HG03108 (cell line): ENCODE measurements around the gene NAA20.

Experiments
- ATAC-seq: cut with Tn5 transposase; IDR thresholded peaks from one replicate; pipeline ENCODE4 v1.9.1; 2021; ENCODE audit warnings: moderate library complexity; ENCODE audit not compliant: unreplicated experiment

NAA20 gene

DNA sequence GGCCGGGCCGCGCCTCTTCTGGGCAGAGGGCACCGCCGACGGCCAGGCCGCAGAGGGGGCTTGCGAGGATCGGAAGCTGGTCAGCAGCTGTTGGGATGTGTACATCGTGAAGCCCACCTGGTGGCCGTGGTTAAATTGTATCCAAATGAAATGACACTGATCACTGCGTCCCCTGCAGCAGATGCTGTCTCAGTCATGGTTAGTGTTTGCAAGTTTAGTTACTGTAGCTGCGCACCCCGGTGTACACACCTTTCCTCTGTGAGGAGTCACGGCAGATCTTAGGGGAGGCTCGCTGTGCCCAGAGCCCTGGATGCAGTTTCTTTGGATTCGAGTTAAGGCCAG is 653 bp downstream of the NAA20 start:
- no peak for ATAC-seq

DNA sequence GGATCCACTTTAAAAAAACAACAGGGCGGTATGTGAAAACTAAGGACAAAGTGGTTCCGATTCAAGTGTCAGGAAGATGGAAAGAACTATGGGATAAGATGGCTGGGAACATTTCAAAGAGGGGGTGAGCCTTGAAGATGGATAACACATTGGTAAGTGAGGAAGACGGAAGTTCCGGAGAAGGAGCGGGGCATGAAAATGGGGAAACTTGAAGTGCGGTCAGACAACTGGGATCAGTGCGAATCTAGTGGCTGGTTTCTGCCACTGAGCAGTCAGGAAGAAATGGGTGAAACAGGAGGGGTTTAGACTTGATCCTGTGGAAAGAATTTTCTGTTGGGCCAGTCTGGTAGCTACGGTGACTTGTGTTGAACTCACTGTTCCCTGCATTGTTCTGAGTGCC is 1.2 kb downstream of the NAA20 start:
- no peak for ATAC-seq

DNA sequence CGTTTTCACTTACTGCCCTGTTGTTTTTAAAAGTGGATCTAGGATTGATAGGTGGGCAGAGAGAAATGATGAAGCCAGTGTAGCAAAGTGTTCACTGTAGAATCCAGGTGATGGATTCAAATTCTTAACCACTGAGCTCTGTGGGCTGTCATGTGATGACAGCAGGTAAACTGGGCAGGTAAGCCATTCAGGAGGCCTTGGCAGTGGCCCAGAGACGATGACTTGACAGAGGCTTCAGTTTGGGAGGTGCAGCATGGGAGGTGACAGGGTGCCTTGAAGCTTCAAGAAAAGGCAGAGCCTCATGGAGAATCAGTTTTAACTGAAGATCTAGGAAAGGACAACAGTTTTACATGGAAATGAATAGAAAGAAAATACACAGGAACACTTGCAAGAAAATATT is 2.0 kb downstream of the NAA20 start:
- no peak for ATAC-seq

DNA sequence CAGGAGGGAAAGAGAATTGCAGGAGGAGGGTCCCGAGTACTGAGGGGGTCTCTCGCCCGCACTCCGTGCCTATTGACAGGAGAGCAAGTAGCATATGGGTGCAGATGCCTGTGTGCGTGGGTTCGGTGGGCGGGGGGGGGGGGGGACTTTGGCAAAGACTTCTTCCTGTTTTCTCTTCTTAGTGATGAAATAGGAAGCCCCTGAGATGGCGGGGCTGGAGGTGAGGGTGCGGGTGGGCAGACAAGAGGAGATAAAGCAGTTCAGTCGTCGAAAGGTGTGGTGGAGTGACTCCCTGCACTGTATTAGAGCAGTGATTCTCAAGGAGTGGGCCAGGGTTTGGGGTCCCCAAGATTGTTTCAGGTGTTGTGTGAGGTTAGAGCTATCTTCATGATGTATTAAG is 3.7 kb downstream of the NAA20 start:
- no peak for ATAC-seq

DNA sequence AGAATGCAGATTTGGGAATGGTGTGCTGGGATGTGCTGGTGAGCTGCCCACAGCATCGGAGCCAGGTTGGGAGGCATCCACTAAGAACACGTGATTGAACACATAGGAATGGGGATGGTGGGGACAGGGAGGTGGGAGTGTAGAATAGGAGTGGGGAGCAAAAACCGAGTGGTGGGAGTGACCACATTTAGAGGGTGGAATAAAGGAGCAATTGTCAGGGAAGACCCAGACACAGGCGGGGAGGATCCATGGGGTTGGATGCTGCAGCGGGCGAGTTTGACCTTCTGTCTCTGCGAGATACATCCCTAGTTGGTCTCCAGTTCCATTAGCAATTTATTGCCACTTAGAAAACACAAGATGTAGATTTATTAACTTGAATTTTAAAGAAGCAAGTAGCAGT is 4.7 kb downstream of the NAA20 start:
- no peak for ATAC-seq

DNA sequence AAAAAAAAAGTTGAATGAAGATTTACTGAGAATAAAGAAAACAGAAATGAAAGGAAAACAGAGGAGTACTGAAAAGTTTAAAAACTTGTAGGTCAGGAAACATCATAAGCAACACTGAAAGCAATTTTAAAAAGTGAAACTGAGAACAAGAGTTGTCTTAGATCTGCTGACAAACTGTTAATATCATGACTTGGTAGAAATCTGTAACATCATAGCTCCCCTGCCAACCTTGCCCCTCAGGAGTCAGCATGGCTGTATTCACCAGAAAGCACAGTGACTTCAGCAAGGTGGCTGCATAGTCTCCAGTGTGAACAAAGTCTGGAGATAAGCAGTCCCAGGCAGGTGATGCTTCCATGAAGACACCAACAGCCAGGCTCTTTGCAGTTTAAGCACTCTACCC is 5.3 kb downstream of the NAA20 start:
- peak; percentile 72 for ATAC-seq

DNA sequence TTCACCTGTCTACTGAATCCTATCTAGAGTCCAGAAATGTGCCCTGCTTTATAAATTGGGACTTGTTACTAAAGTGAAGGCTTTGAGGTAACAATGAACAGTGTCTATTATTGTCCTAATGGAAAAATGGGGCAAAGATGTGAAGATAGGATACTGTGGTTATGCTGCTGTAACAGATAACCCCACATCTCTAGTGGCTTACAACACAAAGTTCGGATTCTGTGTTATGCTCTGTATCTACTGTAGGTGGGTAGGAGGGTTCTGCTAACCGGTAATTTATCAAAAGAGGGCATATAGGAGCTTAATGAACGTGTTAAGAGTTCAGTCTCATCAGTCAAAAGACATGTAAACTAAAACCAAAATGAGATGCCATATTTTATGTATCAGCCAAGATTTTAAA is 6.2 kb downstream of the NAA20 start:
- ATAC-seq: no peak

DNA sequence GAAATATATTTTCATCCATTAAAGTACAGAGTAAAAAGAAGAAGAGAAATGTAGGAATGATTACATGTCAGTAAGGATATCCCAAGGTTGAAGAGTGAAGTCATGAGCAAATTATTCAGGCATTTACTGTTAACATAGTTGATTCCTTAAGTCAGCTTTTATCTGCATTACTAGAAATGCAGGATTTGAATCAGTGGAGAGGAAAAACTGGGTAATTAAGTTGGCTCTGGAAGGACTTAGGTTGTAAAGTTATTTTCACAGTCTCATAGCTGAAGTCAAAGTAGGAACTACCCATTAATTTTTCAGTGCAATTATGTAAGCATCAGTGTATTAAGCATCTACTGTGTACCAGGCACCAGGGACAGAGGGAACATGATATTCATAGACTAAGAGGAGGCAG is 7.8 kb downstream of the NAA20 start:
- ATAC-seq: no peak

DNA sequence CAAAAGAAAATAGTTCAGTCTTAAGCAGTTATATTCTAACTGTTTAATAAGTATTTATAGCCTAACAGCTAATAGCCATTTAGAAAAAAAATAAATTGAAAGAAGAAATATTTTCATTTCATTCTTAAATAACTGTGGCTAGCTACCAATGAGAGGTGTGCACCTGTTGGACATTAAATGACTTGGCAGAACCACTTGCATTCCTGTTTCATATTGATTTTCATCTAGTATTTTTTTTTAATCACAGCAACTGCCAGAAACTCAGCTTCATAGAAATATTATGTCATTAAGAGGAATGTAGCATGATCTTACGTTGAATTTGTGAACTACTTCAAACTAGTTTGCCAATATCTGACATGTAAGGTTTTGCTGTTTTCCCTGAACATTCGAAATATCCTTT is 10.1 kb downstream of the NAA20 start:
- ATAC-seq: no peak

DNA sequence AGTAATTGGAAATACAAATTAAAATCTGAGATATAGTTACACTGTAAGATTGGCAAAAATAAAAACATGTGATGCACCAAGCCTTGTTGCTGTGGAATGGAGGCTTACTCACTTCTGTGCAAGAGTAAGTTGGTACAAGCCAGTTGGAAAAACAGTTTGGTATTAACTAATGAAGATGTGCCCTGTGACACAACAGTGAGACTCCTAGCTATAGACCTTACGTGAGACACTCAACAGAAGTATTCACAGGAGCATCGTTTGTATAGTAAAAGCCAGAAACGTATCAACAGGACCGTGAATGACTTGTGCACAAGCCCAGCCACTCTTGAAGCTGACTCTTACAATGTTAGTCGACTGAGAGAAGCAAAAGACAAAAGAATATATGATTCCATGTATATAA is 14.6 kb downstream of the NAA20 start:
- no peak for ATAC-seq

DNA sequence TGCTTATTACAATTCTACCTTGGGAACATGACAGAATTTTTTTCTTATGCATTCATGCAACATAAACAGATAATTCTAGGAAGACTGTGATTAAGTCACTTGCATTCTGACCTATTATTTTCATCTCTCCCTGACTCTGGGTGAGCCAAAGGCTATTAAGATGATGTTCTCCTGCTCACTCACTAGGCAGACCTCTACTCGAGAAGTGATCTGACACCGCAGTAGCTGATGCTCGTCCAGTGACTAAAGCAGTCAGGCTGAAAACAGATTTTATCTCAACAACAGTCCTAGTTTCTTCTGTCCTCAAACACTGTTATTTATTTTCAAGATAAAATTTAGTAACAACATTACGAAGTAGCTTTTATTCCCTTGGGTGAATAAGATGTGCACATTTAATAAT is 17.3 kb downstream of the NAA20 start:
- ATAC-seq: no peak

DNA sequence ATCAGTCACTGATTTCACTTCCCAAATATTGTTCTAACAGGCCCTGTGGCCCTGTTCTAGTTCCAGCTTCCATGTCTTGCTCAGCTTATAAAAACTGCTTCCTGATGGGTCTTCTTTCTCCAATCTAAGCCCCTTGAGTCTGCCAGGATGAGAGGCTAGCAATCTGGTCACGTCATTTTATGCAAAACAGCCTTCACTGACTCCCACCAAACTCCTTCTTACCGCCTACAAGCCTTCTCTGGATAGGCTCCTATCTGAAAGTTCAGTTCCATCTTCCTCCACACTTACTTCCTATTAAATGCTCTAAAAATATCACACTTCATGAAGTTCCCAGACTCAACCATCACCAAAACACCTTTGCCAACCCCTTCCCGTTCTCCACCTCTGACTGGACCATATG is 19.6 kb downstream of the NAA20 start:
- no peak for ATAC-seq

DNA sequence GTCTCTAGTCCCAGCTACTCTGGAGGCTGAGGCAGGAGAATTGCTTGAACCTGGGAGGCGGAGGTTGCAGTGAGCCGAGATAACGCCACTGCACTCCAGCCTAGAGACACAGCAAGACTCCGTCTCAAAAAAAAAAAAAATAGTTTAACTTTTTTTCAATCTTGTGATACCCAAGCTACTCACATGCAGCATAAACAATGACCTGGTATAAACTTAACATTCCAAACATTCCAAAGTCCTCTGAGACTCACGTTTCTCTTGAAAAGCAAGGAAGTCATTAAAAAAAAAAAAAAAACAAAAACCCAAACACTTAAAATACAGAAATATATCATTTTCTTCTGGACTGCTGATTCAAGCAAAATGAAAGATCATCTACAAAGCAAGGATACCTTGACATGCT is 20.8 kb downstream of the NAA20 start:
- ATAC-seq: no peak

DNA sequence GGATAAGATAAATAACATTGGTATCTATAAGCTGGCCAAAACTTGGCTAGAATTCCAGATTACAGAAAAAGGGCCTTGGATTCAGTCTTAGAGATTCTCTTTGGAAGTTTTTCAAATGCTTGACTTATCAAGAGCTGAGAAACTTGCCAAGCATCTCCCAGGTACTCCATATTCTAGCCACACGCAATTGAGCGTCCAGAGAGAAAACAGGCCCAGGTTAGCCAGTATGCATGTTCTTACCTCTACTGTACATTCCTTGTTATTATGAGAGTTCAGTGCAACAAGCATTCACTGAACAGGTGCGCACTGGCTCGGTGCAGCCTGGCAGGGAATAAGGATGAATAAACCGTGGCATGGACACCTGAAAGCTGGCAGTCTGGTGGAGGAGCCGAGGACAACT is 21.4 kb downstream of the NAA20 start:
- ATAC-seq: no peak

DNA sequence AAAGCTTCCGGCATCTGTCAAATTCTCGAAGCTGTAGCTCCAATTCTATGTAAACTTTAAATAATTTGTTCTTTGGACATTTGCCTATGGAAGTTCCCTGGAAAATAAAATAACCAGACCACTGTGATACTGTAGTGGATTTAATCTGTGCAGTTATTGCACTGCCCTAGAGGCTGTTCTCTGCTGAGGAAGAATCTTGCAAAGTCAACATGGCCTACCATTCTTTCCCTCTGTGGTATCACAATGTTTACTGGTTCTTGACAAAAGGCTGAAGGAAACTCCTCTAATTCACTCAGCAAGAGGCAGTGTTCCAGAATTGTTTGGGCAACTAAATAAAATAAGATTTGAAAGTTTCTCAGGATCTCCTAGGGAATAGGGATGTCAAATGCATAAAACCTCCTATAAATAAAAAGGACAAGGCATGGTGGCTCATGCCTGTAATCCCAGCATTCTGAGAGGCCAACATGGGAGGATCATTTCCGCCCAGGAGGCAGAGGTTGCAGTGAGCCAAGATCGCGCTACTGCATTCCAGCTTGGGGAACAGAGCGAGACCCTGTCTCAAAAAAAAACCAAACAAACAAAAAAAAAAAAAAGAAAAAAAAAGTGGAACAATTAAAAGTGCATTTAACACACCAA is 22.7 kb downstream of the NAA20 start:
- ATAC-seq: no peak

DNA sequence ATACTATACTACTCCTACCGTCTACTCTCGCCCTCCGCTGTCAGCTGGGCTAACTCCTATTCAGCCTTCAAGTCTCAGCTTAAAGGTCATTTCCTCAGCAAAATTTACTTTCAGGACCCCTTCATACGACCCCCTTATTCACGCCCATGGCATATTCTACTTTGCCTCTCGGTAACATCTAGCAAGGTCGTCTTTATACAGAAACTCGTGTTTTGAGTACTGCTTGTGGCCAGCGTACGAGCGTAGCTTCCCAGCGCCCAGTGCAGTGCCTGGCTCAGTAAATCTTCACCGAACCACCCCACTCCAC is 34.6 kb downstream of the NAA20 start:
- ATAC-seq: peak; percentile 3

DNA sequence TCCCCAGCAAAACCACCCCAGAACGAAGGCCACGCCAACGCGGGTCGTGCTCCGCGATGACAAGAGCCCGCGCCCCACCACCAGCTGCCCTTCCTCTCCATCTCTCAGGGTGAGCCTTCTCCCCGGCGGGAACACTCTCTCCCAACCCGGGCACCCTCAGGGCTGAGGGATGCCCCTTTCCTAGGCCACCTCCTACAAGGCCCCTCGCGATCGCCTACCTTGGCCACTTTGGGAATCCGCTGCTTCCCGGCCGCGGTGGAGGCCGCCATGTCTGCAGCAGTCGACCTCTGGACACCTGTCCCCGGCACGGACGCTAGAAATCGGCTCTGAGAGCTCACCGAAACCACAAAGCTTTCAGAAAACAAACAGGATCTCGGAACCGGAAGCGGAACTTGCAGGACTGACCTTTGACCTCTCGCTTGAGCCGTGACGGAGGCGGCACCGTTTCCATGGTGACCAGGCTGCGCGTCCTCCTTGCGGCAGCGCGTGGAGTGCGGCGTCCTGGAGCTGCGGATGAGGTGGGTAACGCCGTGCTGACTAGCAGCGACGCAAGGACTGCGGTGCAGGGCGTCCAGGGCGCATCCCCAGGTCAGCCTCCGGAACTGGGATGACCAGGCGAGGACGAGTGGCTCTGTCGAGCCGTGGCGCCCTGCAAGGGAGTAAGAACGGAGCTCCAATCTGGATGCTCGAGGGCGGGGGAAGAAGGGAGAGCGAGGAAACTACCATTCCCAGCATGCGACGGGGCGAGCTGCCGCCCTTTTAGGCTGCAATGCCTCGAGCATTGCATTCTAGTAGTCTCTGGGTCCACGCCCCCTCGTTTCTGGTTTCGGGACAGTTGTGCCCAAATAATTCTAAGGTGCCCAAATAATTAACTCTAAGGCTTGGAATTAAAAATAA is 35.2 kb downstream of the NAA20 start, which contains the start of the genes CFAP61 and CRNKL1:
CFAP61 (plus strand) TSS at position 459 of the 897 bp plus-strand sequence. CDS start 4,122 bp downstream, outside the sequence.
CRNKL1 (minus strand) TSS at position 393 of the 897 bp plus-strand sequence; CDS start at position 269, 124 bp downstream.
- ATAC-seq: peak; percentile 91

DNA sequence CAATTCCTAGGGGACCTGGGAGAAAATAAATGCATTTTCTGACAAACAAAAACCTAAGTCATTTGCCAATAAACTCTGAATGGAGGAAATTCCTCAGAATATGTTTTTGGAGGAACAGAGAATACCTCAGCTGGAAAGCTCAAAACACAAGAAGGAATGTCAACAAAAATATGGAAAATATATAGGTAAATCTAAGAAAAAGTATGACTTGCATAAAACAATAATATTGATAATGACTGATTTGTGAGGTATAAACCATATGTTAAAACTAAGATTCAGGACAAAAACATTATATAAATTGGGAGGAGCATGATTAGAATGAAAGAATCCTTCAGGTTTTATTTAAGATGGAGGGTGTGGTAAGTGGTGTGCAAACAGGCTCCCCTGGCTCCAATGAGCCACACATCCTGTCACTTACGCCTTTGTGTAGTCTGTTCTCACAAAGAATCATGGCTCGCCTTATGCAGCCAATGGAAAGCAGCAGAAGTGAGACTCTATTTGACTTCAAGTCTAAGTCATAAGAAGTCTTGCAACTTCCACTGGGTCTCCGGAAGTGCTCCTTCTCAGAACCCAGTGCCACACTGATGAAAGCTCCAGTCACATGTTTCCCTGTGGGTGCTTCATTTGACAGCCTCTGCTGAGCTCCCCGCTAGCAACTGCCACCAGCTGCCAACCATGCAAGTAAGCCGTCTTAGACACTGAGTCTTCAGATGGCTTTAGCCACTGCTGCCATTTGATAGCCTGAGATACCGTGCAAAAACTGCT is 43.3 kb downstream of the NAA20 start:
- no peak for ATAC-seq

DNA sequence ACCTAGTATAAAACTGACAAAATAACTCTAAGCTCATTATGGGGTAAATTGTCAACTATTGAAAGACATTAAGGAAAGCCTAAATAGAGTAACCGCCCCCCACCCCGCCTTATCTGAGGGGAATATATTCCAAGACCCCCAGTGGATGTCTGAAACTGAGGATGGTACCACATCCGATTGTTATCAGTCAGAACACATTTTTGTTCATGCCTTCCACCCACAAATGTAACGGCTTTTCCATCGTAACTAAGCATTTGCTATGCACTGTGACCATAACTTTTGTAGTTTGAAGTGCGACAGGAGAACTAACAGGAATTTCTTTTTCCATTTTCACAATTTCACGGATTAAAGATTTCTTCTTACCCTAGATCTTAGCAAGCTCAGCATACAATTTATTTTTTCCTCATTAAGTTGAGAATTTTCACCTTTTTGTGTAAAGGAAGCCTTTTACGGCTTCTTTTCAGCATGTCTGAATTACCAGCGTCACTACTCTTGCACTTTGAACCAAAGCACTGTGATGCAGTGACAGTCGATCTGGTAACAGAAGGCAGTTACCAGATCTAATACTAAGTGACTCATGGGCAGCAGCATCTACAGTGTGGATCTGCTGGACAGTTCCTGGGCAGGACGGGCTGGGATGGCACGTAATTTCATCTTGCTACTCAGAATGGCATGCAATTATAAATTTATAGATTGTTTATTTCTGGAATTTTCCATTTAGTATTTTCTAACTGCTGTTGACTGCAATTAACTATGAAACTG is 47.0 kb downstream of the NAA20 start:
- no peak for ATAC-seq

DNA sequence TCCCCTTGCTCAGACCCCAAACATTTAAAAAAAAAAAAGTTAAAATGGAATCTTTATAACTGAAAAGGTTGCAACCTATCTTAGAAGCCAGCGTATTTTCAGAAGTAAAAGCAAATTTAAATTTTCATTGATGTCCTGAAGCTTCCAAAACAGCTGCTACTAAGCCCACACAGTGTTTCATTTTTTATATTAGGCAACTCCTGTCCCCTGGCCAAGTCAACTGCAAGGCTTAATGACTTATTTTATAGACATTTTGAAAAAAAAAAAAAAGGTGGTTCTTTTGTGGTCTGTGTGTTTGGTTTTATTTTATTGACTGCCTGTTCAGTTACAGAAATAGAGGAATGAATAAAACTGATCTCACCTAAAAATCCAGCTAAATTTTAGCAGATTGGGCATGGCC is 48.2 kb downstream of the NAA20 start:
- ATAC-seq: no peak
